ENCODE data around the gene SWAP70.
"Not testable (repeated sequence)": the region's sequence is repeated elsewhere in the genome, so short reads cannot be mapped to it uniquely, and the experiment has no call there.

The SWAP70 gene

DNA sequence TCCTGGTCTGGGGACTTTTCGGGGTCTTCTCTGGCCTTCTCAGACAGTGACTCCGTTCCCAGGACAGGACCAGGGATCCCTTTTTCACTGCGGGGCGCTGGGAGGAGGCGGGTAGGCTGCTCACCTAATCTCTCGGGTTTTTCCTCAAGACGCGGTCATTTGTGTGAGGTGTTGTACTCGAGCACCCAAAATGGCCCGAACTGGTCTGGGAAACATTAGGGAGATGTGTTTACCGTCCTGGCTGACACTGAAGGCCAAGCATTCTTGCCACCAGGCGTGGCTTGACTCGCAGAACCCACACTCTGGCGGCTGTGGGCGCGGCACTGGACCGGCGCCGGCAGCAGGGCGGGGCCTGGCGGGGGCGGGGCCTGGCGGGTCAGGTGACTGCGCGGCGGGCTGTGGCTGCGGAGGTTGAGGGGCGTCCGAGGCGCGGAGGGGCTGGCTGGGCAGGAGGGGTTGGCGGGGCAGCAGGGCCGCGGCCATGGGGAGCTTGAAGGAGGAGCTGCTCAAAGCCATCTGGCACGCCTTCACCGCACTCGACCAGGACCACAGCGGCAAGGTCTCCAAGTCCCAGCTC, at the start of gene SWAP70:
Gene SWAP70, plus strand, starts transcription at position 379 of the 577 bp plus-strand sequence. Its CDS starts 103 bp downstream, at position 482.
- DNase-seq = no peak

DNA sequence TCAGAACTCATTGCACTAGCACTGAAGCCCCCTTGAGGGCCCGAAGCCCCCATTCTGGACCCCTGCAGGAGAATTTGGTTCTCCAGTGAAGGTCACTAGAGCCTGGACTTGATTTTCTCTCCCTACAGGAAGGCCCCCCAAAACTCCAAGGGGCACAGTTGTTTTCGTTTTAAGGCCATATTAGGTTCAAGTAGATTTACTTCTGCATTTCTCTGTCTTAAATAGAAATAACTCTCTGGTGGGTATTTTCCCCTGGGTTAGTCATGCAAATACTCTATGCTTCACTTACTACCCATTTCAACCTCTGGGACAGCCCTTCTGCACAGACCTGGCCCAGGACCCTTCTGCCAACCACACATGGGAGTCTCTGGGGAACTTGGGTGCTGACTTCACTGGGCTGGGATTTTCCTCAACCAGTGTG, 48.8 kb upstream of the SWAP70 start:
- no peak for DNase-seq

DNA sequence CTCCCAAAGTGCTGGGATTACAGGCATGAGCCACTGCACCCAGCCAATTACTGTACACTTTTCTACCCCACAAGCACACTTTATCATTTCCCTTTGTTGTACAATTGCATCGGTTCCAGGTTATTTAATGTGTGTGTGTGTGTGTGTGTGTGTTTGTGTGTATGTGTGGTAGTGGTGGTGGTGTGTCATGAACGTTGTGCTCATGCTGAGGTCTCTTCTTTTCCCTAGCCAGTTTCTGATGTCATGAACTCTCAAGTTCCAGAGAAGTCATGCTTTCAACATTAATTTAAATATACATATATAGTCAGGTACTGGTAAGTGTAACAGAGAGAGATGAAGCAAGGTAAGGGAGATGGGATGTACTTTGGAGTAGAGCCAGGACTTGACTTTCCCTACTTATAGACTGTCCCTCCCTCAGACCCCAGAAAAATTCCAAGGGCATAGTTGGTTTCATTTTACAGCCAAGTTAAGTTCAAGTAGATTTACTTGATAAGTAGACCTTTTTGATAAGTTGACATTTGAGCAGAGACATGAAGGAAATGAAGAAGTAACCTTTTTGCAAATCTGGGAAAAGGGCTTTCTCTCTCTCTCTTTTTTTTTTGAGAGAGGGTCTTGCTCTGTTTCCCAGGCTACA, 47.7 kb upstream of the SWAP70 start:
- DNase-seq = no peak

DNA sequence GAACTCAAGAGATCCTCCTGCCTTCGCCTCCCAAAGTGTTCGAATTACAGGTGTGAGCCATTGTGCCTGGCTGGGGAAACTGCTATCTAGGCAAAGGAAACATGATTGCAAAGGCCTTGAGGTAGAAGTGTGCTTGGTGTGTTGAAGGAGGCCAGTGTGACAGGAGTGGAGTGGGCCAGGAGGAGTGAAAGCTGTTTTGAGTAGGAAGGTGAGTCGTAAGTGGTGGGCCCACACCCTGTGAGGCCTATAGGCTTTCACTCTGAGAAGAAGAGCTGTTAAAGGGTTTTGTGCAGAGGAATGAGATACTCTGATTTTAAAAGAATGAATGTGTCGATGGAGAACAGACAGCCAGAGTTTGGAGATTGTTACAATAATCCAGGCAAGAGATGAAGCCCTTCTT, 47.0 kb upstream of the SWAP70 start:
- no peak for DNase-seq

DNA sequence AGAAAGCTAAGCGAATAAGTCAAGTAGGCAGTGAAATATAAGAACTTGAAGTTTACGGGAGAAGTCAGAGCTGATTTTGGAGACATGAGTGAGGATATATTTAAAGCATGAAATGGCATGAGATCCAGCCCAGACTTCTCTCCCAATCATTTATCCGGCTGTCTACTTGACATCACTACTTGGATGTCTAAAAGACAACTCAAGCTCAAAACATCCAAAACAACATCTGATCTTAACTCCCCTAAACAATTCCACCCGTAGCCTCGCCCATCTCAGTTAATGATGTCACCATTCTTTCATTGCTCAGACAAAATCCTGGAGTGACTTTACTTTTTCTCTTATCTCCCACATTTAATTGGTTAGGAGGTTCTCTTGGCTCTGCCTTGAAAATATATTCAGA, 45.9 kb upstream of the SWAP70 start:
- no peak for DNase-seq

DNA sequence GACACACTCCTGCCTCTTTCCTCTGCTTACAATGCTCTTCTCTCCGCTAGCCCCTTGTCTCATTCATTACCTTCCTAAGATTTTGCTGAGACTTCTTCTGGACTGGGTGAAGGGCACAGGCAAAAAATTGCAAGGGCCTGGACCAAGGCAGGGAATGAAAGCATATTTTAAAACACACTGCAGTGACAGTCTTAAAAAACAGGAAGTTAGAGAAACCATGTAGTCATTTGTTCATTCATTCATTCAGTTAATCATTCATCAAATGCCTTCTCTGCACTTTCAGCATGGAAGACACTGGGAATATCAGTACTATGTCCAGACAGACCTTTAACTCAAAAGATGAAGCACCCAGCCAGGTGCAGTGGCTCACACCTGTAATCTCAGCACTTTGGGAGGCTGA, 44.9 kb upstream of the SWAP70 start:
- no peak for DNase-seq

DNA sequence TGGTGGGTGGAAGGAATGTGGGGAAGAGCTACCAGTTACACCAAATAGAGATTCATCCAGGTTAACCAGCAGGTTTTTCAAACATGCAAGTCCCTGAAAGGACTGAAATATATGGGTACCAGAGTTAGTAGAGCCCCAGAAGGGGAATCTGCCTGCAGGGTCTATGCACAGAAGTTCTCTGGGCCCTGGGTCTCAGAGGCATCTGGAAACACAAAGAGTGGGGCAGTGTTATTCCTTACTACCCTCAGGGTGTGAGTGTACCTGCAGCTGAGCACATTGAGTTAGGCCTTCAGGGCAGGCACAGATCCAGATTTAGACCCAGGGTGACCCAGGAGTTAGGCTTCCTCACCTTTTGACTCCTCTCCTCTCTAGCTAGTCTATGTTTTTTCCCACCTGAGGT, 43.9 kb upstream of the SWAP70 start:
- no peak for DNase-seq

DNA sequence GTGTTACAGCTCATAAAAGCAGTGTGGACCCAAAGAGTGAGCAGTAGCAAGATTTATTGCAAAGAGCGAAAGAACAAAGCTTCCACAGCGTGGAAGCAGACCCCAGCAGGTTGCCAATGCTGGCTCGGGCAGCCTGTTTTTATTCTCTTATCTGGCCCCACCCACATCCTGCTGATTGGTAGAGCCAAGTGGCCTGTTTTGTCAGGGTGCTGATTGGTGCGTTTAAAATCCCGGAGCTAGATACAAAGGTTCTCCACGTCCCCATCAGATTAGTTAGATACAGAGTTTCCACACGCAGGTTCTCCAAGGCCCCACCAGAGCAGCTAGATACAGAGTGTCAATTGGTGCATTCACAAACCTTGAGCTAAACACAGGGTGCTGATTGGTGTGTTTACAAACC, 41.5 kb upstream of the SWAP70 start:
- DNase-seq = not testable (repeated sequence)

DNA sequence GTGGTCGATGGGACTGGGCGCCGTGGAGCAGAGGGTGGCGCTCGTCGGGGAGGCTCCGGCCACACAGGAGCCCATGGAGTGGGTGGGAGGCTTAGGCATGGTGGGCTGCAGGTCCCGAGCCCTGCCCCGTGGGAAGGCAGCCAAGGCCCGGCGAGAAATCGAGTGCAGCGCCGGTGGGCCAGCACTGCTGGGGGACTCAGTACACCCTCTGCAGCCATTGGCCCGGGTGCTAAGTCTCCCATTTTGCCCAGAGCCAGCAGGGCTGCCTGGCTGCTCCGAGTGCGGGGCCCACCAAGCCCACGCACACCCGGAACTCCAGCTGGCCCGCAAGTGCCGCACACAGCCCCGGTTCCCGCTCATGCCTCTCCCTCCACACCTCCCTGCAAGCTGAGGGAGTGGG, 40.8 kb upstream of the SWAP70 start:
- not testable (repeated sequence) for DNase-seq

DNA sequence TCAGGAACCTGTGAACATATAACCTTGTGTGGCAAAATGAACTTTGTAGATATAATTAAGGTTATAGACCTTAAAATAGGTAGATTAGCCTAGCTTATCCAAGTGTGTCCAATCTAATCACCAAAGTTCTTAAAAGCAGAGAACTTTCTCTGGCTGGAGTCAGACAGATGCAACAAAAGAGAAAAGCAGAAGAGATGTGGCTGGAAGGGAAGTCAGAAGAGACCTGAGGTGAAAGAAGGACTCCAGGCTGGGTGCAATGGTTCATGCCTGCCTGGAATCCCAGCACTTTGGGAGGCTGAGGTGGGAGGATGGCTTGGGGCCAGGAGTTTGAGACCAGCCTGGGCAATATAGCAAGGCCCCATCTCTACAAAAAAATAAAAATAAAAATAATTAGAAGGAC, 39.4 kb upstream of the SWAP70 start:
- DNase-seq = no peak

DNA sequence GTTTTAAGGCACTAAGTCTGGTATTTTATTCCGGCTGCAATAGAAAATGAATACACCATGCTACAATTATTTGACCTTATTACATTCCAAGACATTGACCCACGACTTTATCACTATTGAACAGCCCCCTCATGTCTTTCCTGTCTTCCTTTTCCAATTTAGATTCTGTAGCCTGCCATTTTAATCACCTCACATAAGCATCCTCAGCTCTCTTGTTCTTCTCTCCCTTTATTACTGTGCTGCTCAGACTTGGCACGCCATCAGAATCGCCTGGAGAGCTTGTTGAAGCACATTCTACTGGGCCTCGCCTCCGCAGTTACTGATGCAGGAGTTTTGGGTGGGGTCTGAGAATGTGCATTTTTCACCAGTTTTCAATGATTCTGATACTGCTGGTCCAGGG, 38.7 kb upstream of the SWAP70 start:
- no peak for DNase-seq

DNA sequence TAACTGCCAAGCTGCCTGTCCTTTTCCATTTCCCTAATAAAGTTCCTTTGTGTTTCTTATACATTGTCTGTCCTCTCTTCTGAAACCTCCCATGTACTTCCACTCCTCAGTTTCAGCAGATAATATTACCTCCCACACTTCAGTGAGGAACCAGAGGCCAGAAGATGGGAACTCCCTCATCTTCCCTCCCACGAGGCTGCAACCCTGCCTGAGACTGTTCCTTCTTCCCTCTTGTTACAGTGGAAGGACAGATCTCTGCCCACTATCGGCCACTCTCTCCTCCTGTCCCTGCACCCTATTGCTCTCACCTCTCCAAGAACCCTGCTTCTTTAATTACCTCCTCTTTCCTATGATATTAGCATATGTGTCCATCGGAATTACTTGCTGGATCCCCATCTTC, 38.1 kb upstream of the SWAP70 start:
- DNase-seq = no peak

DNA sequence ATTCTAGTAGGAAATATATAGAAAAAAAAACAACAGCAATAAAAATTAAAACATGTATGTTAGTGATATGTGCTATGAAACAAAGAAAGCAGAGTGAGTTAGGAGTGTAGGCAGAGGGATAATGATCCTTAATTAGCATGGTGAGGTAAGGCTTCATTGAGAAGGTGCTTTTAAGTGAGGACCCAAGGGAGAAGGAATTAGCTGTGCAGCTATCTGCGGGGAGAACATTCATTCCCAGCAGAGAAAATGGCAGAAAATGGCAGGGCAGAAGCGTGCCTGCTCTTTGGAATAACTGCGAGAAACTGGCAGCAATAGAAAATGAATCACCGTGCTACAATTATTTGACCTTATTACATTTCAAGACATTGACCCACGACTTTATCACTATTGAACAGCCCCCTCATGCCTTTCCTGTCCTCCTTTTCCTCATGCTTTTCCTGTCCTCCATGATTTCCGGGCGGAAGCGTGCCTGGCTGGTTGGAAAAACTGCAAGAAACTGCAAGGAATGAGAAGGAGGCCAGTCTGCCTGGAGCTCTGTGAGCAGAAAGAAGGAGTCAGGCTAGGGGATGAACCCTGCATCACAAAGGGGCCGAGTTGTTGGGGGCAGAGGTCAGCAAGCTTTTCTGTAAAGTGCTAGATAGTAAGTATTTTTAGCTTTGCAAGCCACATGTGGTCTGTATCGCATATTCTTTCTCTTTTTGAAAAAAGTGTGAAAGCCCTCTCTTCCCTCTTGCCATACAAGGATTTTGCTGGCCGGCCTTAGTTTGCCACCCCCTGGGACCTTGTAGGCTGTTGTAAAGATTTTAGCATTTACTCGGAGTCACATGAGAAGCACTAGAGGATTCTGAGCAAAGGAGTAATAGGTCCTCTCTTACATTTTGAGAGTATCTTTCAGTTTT, 37.1 kb upstream of the SWAP70 start:
- DNase-seq = no peak

DNA sequence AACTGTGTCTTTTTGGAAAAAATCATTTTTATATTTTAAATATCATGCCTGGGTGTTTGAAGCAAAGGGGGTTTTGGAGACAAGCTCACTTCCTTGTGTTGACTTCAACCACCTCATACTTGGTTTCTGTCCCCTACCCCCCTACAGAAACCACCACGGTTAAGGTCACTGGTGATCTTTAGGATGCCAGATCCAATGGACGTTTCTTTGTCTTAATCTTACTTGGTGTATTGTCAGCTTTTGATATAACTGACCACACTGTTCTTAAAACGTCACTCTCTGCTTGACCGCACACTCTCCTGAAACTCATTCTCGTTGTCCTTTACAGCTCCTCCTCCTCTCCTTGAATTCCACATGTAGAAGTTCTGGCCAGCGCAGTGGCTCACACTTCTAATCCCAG, 34.8 kb upstream of the SWAP70 start:
- no peak for DNase-seq

DNA sequence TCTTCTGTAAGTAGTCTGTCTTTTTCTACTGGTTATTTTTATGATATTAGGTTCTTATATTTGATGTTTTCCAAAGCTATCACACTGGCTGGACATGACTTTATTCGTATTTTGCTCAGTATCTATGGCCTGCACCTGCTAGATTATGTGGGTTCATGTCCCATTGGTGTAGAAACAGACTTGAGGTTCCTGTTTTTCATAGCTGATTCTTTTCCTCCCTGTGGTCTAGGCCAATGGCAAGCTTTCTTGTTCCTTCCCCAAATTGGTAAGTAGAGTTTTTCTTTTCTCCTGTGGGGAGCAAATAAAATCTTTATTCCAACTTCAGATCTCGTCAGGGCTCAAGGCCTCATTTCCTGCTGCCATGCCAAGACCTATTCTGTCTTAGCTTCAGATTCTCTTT, 30.2 kb upstream of the SWAP70 start:
- DNase-seq = no peak

DNA sequence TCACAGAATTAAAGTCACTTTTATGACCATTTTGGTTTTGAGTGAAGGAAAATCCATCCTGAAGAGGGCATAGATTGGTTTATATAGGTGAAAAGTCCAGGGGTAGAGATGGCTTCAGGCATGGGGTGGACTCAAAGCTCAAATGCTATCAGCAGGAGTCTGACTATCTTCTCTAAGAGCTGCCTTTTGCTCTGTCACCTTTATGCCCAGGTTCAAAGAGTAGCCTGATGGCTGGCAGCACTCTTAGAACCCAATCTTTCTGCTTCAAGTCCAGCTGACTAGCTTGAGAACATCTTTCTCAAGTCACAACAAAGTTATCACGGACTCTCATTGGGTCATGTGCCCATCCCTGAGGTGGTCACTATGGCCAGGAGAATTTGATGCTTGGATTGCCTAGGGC, 27.2 kb upstream of the SWAP70 start:
- no peak for DNase-seq

DNA sequence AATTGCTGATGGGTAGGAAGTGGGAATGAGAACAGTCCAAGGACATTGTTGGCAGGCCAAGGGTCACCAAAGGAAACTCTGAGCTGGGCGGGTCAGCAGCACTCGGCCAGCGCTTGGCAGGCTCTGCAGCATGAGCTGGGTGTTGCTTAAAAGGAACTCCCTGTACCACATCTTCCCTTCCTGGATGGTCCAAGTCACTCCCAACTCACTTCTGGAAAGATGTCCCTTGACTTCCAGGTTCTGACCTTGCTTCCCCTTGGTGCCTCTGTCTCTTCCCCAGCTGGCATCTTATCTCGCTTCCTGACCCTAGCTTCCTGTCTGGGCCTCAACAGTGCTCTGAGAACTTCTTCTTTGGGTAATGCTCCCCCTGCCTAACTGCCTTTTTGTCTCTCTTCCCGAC, 24.8 kb upstream of the SWAP70 start:
- no peak for DNase-seq

DNA sequence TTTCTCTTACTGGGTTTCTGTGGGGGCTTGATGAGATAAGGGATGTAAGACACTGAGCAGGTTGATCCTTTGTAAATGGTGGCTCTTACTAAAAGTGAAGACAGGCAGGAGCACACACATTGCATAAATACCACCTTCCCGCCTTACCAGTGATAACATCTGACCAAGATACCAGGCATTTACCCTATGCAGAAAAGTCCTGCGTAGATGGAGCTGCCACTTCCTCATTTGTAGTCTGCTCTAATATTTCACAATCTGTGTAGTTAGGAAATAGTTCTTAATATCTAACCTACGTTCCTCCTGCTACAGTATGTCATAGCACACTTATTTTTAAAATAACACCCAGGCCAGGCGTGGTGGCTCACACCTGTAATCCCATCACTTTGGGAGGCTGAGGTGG, 23.9 kb upstream of the SWAP70 start:
- no peak for DNase-seq

DNA sequence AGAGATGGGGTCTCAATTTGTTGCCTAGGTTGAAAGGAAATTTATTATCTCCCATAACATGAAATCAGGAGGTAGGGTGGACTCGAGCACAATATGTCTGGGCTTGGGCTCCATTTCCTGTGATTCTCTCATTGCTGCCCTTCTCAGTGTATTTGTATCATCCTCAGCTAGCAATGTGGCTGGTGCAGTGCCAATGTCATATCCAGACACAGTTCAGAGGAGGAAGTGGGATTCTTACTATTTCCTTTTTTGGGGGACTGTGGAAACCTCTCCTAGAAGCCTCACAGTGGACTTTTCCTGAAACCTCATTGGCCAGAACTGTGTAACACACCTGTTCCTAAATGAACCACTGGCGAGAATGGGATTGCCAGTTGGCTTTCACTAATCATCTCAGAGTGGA, 21.0 kb upstream of the SWAP70 start:
- no peak for DNase-seq

DNA sequence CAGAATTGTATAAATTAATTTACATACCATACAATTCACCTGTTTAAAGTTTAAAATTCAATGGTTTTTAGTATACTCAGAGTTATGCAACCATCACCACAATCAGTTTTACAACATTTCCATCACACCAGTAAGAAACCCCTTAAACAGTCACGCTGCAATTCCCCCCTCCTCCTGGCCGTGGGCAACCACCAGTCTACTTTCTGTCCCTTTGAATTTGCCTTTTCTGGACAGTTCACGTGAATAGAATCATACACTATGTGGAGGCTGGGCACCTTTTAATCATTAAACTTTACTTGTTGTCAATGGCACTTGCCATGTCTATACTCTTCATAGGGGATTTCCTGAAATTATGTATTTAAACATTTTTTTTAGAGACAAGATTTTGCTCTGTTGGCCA, 20.1 kb upstream of the SWAP70 start:
- no peak for DNase-seq

DNA sequence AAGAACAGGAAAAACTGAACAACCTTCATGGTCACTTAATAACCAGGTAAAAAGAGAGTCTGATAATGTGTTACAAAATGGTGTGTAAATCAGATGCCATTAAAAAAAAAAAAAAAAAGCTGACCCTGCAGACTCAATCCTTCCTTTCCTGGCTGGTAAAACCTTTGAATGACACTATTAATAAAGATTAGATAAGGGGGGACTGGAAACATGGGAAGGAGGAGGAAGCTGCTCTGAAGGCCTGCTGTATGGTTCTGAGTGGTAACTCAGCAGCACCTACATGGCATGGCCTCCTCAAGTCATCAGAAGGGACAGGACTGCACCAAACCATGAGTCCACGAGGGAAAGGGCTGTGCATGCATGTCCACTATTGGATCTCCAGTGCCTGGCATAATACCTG, 18.0 kb upstream of the SWAP70 start:
- DNase-seq = no peak

DNA sequence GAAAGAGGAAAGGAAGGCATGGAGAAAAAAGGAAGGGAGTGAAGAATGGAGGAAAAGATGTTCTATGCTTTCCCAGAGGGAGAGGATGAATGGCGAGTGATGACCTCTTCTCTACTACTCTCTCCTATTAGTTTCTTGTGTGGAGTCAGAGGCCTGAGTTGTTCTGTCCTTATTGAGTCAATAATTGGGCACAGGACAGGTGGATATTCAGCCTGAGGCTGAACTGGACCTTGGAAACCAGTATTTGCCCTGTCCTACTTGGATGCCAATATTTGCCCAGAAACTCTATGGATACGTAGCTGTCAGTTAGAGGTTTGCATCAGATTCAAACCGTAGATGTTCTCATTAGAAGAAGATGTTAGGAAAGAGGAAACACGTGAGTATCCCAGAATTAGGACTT, 17.6 kb upstream of the SWAP70 start:
- DNase-seq = no peak

DNA sequence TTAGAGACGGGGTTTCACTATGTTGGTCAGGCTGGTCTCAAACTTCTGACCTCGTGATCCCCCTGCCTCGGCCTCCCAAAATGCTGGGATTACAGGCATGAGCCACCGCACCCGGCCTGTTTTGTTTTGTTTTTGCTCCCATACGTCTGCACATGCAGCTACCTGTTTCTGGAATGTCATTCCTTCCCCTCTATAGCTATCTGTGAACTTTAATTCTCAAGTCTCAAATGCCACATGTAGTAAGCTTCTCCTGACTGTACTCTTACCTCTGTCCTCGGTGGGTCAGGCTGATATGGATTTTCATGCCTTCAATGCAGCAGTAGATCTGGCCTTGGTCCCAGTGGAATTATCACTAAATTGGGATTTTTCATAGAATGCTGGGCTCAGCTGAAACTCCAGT, 12.4 kb upstream of the SWAP70 start:
- no peak for DNase-seq
